Esophagus muscularis mucosa (tissue), 4 donors: ENCODE data around the gene SDK1. TPM values are rescaled to one million over a fixed set of nuclear protein-coding genes. Genes with fewer than 3 reads are reported as not detected.

ENCODE experiments used
- DNase-seq: peaks from one replicate; pipeline ENCODE4 v3.0.0-alpha.2; 2017; ENCODE audit errors: extremely low spot score
- H3K27ac ChIP-seq, 4 donors: fragments of 200-600 bp; sonication (generic); replicated peaks in 1 of 4; 1 replicate in 3 of 4; 2 replicates in 1 of 4; pipeline ENCODE4 v1.5.1; 2016 to 2019; ENCODE audit warnings: mild to moderate bottlenecking in 1 of 4
- H3K27me3 ChIP-seq, 4 donors: fragments of 200-600 bp; sonication (generic); one replicate each; pipeline versions ENCODE4 v1.5.1 to v1.6.0; 2016 to 2019
- H3K36me3 ChIP-seq, 4 donors: fragments of 200-600 bp; sonication (generic); one replicate each; pipeline ENCODE4 v1.5.1; 2016 to 2019
- H3K4me1 ChIP-seq, 4 donors: fragments of 200-600 bp; sonication (generic); one replicate each; pipeline ENCODE4 v1.5.1; 2016 to 2019
- H3K4me3 ChIP-seq, 4 donors: fragments of 200-600 bp; sonication (generic); 1 replicate in 2 of 4; 2 replicates in 2 of 4; pipeline ENCODE4 v1.5.1; 2016 to 2019; ENCODE audit warnings: mild to moderate bottlenecking in 4 of 4, moderate library complexity in 1 of 4
- H3K9me3 ChIP-seq, 4 donors: fragments of 200-600 bp; sonication (generic); 1 replicate in 3 of 4; 2 replicates in 1 of 4; pipeline ENCODE4 v1.5.1; 2016 to 2019
- CTCF ChIP-seq, 3 experiments: fragments of 200-600 bp in 2 of 3; fragments of 450-650 bp in 1 of 3; sonication (generic) in 2 of 3; IDR thresholded peaks; one replicate each; pipeline ENCODE4 v1.5.1; 2017 to 2019; ENCODE audit warnings: antibody characterized with exemption in 3 of 3, mild to moderate bottlenecking in 2 of 3, moderate library complexity in 1 of 3
- EP300 ChIP-seq: sonication (generic); formaldehyde crosslinking; IDR thresholded peaks from one replicate; pipeline ENCODE4 v1.6.1; 2017; ENCODE audit warnings: antibody characterized with exemption
- POLR2A ChIP-seq: fragments of 450-650 bp; IDR thresholded peaks from one replicate; pipeline ENCODE4 v1.6.1; 2017; ENCODE audit warnings: antibody characterized with exemption, moderate library complexity, mild to moderate bottlenecking, low read depth
- POLR2AphosphoS5 ChIP-seq, 2 donors: sonication (generic); formaldehyde crosslinking; IDR thresholded peaks; one replicate each; pipeline ENCODE4 v1.6.1; 2017; ENCODE audit warnings: antibody characterized with exemption in 2 of 2
- WGBS: methylation state at CpG from one replicate; pipeline ENCODE4 v1.1.5; 2018; 5-methylcytosine and 5-hydroxymethylcytosine counted together
- intact Hi-C: fragments of 100-400 bp; cut with DNase I; formaldehyde crosslinking; loops from one replicate; pipeline ENCODE4 v1.15.1; 2023
- total RNA-seq, 4 donors: library from RNA; depleted of rRNA; stranded (reverse); fragments of >200 nt; gene quantifications; one replicate each; pipeline versions ENCODE4 v1.1.0 to v1.2.1, GENCODE V29; 2016

The SDK1 gene
- total RNA-seq, 4 donors from 2014 or later, result 7.8 to 18.6 (median 12.0) TPM

GRCh38 chr7:3688071-3688470 lies 387.0 kb downstream of the SDK1 start:
- H3K4me1 ChIP-seq, result no peaks in the 10 kb centered on the region
- no peaks in the 10 kb centered on the region for H3K36me3 ChIP-seq
- H3K27me3 ChIP-seq, result no peaks in the 10 kb centered on the region
- WGBS, result 42% methylated on average over 2 of the region's 2 CpGs
- H3K27ac ChIP-seq, result no peak overlapping the region
- no peak for DNase-seq
- H3K4me3 ChIP-seq, result no peak overlapping the region
- intact Hi-C loops, result no loop called here
- H3K9me3 ChIP-seq, result peaks cover 0 to 7% (median 3%) of the 10 kb centered on the region in 4 donors
- TF ChIP-seq POLR2A (no peak), POLR2AphosphoS5 (IDR thresholded peaks at IDR 0.05) (no peak), CTCF (IDR thresholded peaks at IDR 0.05) (no peak)

GRCh38 chr7:3688842-3689241 lies 387.8 kb downstream of the SDK1 start:
- H3K4me3 ChIP-seq, result no peak overlapping the region
- 85% methylated on average over 3 of the region's 3 CpGs for WGBS
- H3K36me3 ChIP-seq, result no peaks in the 10 kb centered on the region
- H3K4me1 ChIP-seq, result no peaks in the 10 kb centered on the region
- no peak for DNase-seq
- intact Hi-C loops, result no loop called here
- H3K9me3 ChIP-seq, result peaks cover 0 to 7% (median 3%) of the 10 kb centered on the region in 4 donors
- TF ChIP-seq POLR2A (no peak), POLR2AphosphoS5 (IDR thresholded peaks at IDR 0.05) (no peak), CTCF (IDR thresholded peaks at IDR 0.05) (no peak), EP300 (no peak)
- no peaks in the 10 kb centered on the region for H3K27me3 ChIP-seq
- H3K27ac ChIP-seq, result no peak overlapping the region

- Histone ChIP-seq H3K9me3 (peaks cover 0 to 7% (median 3%) of the 10 kb centered on the region in 4 donors), H3K4me3 (no peak overlapping the region), H3K27me3 (no peaks in the 10 kb centered on the region), H3K27ac (no peak overlapping the region), H3K36me3 (no peaks in the 10 kb centered on the region), H3K4me1 (no peaks in the 10 kb centered on the region)
- TF ChIP-seq CTCF (IDR thresholded peaks at IDR 0.05), result no peak
- no peak for TF ChIP-seq EP300
- no peak for TF ChIP-seq POLR2A
- no peak for TF ChIP-seq POLR2AphosphoS5 (IDR thresholded peaks at IDR 0.05)
- intact Hi-C loops, result no loop called here
- no peak for DNase-seq
- 80% methylated on average over 5 of the region's 5 CpGs for WGBS
Measured at GRCh38 chr7:3691478-3692158, 390.6 kb downstream of the SDK1 start.

- Histone ChIP-seq H3K27me3 (no peaks in the 10 kb centered on the region), H3K27ac (no peak overlapping the region), H3K4me3 (no peak overlapping the region), H3K9me3 (no peaks in the 10 kb centered on the region), H3K36me3 (no peaks in the 10 kb centered on the region), H3K4me1 (no peaks in the 10 kb centered on the region)
- 87% methylated on average over 6 of the region's 6 CpGs for WGBS
- intact Hi-C loops, result no loop called here
- no peak for DNase-seq
- TF ChIP-seq CTCF (IDR thresholded peaks at IDR 0.05) (peak in 1 of 3 experiments; percentile 12), POLR2A (no peak)
Measured at GRCh38 chr7:3695602-3696001, 394.6 kb downstream of the SDK1 start.

- H3K9me3 ChIP-seq, result no peaks in the 10 kb centered on the region
- no peaks in the 10 kb centered on the region for H3K36me3 ChIP-seq
- no peaks in the 10 kb centered on the region for H3K27me3 ChIP-seq
- intact Hi-C loops, result no loop called here
- no peak overlapping the region for H3K27ac ChIP-seq
- no peak overlapping the region for H3K4me3 ChIP-seq
- WGBS, result 96% methylated on average over 4 of the region's 4 CpGs
- no peak for TF ChIP-seq CTCF (IDR thresholded peaks at IDR 0.05)
- TF ChIP-seq EP300, result no peak
- no peak for TF ChIP-seq POLR2AphosphoS5 (IDR thresholded peaks at IDR 0.05)
- no peak for TF ChIP-seq POLR2A
- no peaks in the 10 kb centered on the region for H3K4me1 ChIP-seq
- no peak for DNase-seq
Measured at GRCh38 chr7:3696113-3696512, 395.1 kb downstream of the SDK1 start.
